ENCODE data around the gene NRDC.

DNA sequence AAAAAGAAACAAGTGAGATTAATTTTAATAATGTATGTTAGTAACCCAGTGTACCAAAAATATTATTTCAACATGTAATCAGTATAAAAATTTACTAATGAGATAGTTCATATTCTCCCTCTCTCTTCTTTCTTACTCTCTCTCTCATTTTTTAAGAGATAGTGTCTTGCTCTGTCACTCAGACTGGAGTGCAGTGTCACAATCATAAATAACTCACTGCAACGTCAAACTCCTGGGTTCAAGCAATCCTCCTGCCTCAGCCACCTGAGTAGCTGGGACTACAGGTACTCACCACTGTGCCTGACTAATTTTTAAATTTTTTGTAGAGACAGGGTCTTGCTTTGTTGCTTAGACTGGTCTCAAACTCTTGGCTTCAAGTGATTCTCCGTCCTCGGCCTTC lies 123.9 kb downstream of the NRDC start:
- TF ChIP-seq POLR2A (IDR thresholded peaks at IDR 0.05) = no peak
- TF ChIP-seq, protein P1, sequence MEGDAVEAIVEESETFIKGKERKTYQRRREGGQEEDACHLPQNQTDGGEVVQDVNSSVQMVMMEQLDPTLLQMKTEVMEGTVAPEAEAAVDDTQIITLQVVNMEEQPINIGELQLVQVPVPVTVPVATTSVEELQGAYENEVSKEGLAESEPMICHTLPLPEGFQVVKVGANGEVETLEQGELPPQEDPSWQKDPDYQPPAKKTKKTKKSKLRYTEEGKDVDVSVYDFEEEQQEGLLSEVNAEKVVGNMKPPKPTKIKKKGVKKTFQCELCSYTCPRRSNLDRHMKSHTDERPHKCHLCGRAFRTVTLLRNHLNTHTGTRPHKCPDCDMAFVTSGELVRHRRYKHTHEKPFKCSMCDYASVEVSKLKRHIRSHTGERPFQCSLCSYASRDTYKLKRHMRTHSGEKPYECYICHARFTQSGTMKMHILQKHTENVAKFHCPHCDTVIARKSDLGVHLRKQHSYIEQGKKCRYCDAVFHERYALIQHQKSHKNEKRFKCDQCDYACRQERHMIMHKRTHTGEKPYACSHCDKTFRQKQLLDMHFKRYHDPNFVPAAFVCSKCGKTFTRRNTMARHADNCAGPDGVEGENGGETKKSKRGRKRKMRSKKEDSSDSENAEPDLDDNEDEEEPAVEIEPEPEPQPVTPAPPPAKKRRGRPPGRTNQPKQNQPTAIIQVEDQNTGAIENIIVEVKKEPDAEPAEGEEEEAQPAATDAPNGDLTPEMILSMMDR (IDR thresholded peaks at IDR 0.05) = no peak
